ENCODE data around the gene HPRT1.

DNA sequence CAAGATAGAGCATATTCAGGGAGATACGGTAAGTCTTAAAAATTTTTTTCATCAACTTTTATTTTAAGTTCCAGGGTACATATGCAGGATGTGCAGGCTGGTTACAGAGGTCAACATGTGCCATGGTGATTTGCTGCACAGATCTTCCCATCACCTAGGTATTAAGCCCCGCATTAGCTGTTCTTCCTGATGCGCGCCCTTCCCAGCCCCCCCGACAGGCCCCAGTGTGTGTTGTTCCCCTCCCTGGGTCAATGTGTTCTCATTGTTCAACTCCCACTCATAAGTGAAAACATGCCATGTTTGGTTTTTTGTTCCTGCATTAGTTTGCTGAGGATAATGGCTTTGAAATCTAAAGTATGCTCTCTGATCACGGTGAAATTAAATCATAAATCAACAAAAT lies 64.2 kb downstream of the HPRT1 start:
- TF ChIP-seq, protein P1, sequence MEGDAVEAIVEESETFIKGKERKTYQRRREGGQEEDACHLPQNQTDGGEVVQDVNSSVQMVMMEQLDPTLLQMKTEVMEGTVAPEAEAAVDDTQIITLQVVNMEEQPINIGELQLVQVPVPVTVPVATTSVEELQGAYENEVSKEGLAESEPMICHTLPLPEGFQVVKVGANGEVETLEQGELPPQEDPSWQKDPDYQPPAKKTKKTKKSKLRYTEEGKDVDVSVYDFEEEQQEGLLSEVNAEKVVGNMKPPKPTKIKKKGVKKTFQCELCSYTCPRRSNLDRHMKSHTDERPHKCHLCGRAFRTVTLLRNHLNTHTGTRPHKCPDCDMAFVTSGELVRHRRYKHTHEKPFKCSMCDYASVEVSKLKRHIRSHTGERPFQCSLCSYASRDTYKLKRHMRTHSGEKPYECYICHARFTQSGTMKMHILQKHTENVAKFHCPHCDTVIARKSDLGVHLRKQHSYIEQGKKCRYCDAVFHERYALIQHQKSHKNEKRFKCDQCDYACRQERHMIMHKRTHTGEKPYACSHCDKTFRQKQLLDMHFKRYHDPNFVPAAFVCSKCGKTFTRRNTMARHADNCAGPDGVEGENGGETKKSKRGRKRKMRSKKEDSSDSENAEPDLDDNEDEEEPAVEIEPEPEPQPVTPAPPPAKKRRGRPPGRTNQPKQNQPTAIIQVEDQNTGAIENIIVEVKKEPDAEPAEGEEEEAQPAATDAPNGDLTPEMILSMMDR (conservative IDR thresholded peaks at IDR 0.05; ENCODE audit: low read length): no peak
- TF ChIP-seq EZH2phosphoT487 (IDR thresholded peaks at IDR 0.05; ENCODE audit: borderline replicate concordance, low read depth, low read length): no peak

Measured in OCI-LY7 (cell line).